ENCODE data around the gene CLIC6.

CLIC6 gene

GRCh38 chr21:34754690-34755647 is 86.2 kb downstream of the CLIC6 start:
- H3K9ac ChIP-seq, result no peak overlapping the region

DNA sequence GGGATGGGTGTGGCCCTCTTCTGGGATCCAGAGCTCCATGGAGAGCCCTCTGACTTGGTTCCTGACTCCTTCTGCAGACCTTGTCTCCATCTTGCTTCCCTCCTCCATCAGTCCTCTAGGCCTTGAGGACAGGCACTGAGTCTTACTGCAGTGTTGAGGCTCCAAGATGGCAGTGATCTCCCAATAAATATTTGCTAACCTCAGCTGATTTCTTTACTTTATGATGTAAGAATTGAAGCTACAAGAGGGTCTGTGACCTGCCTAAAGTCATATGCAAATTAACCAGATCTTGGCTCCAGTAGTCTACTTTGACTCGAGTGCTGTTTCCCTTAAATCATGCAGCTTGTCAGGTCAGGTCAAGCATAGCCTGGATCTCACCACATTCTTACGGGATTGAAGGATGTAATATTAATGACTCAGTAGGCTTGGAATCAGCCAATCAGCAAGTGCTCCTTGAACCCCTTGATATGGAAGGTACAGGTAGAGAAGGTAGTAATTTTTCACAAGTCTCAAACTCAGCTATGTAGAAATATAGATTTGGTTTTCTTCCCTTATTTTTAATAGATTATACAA is 93.0 kb downstream of the CLIC6 start:
- Histone ChIP-seq H3K4me3 (no peak overlapping the region), H3K9me3 (peaks cover 5% of the 10 kb centered on the region; the same call in 1 of the 2 replicates), H3K4me2 (no peak overlapping the region), H3K27ac (no peak overlapping the region), H3K27me3 (no peaks in the 10 kb centered on the region), H3K4me1 (no peaks in the 10 kb centered on the region), H3K36me3 (no peaks in the 10 kb centered on the region), H3K9ac (no peak overlapping the region), H4K20me1 (no peaks in the 10 kb centered on the region)
- no peak for TF ChIP-seq Cebpa-rat (IDR thresholded peaks at IDR 0.05)

More at GRCh38 chr21:34754690-34755647, 86.2 kb downstream of the CLIC6 start:
- no peaks in the 10 kb centered on the region for H3K27me3 ChIP-seq
- TF ChIP-seq Cebpa-rat (IDR thresholded peaks at IDR 0.05), result no peak
- no peak overlapping the region for H3K4me2 ChIP-seq
- no peaks in the 10 kb centered on the region for H4K20me1 ChIP-seq
- no peaks in the 10 kb centered on the region for H3K4me1 ChIP-seq
- H3K4me3 ChIP-seq, result no peak overlapping the region
- H3K27ac ChIP-seq, result no peak overlapping the region
- H3K9me3 ChIP-seq, result no peaks in the 10 kb centered on the region
- no peaks in the 10 kb centered on the region for H3K36me3 ChIP-seq

DNA sequence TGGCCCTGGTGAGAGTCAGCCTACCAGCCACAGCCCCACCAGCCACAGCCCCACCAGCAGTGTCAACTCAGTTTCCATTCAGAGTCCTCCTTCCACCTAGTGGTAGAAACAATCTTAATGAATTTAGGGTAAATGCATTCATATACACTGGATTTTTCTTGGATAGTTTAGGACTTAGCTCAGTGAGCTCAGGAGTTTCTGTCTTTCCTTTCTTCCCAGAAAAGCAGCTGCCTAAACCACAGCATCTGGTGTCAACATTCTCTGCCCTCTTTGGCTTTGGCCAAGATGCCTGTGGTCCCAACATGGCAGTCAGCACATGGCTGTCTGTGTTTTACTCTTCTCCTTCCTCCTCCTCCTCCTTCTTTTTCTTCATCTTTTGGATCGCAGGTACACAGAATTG is 94.0 kb downstream of the CLIC6 start:
- H3K27ac ChIP-seq, result no peak overlapping the region
- H3K36me3 ChIP-seq, result no peaks in the 10 kb centered on the region
- H3K4me1 ChIP-seq, result no peaks in the 10 kb centered on the region
- H3K9me3 ChIP-seq, result peaks cover 5% of the 10 kb centered on the region; the same call in 1 of the 2 replicates
- no peak for TF ChIP-seq Cebpa-rat (IDR thresholded peaks at IDR 0.05)
- H3K9ac ChIP-seq, result no peak overlapping the region
- no peak overlapping the region for H3K4me3 ChIP-seq
- no peaks in the 10 kb centered on the region for H3K27me3 ChIP-seq
- H3K4me2 ChIP-seq, result no peak overlapping the region
- H4K20me1 ChIP-seq, result no peaks in the 10 kb centered on the region

GRCh38 chr21:34764715-34765284 is 96.0 kb downstream of the CLIC6 start:
- TF ChIP-seq Cebpa-rat (IDR thresholded peaks at IDR 0.05), result no peak
- H4K20me1 ChIP-seq, result no peaks in the 10 kb centered on the region
- H3K4me3 ChIP-seq, result no peak overlapping the region

DNA sequence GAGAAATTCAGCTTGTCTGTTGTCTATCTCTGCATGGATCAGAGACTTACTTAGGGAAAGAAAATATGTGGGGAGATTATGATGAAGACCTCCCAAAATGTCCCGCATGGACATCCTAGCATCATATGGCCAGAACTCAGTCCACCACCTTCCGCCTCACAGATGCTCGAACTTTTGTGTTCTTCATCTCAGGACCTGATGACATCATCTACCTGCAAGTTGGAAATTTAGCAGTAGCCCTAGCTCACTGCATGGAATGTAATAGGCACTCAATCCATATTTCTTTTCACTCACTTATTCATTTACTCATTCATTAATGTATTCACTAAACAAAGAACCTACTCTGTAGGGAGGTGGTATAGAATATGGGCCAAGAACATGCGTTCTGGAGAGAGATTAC is 96.8 kb downstream of the CLIC6 start:
- no peak for TF ChIP-seq Cebpa-rat (IDR thresholded peaks at IDR 0.05)
- H3K27ac ChIP-seq, result no peak overlapping the region
- no peaks in the 10 kb centered on the region for H4K20me1 ChIP-seq
- H3K27me3 ChIP-seq, result no peaks in the 10 kb centered on the region
- H3K9ac ChIP-seq, result no peak overlapping the region
- H3K9me3 ChIP-seq, result peaks cover 5% of the 10 kb centered on the region; the same call in 1 of the 2 replicates
- no peak overlapping the region for H3K4me2 ChIP-seq
- no peaks in the 10 kb centered on the region for H3K36me3 ChIP-seq
- H3K4me1 ChIP-seq, result no peaks in the 10 kb centered on the region
- H3K4me3 ChIP-seq, result no peak overlapping the region

More at GRCh38 chr21:34764715-34765284, 96.0 kb downstream of the CLIC6 start:
- Histone ChIP-seq H3K9ac (no peak overlapping the region), H3K9me3 (peaks cover 5% of the 10 kb centered on the region; the same call in 1 of the 2 replicates), H3K27ac (no peak overlapping the region), H3K4me2 (no peak overlapping the region), H3K4me1 (no peaks in the 10 kb centered on the region), H3K27me3 (no peaks in the 10 kb centered on the region), H3K36me3 (no peaks in the 10 kb centered on the region)

DNA sequence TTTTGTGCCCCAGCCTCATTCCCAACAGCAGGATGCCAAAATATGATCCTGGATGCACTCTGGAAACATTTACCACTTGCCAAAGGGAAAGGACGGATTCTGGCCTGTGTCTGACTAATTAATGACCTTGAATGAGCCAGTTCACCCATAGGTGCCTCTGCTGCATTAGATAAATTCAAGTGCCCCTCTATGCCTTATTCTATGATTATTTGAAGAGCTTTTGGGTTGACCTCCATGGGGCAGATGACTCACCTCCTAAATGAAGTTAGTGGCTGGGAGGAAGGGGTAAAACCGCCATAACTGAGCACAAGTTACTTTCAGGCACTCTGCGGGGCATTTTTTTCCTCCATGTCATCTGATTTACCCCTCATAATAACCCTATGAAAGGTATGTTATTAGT is 98.1 kb downstream of the CLIC6 start:
- no peaks in the 10 kb centered on the region for H3K36me3 ChIP-seq
- H3K9me3 ChIP-seq, result peaks cover 5% of the 10 kb centered on the region; the same call in 1 of the 2 replicates
- H3K4me3 ChIP-seq, result no peak overlapping the region
- no peaks in the 10 kb centered on the region for H4K20me1 ChIP-seq
- no peak overlapping the region for H3K4me2 ChIP-seq
- no peak overlapping the region for H3K9ac ChIP-seq
- H3K27me3 ChIP-seq, result no peaks in the 10 kb centered on the region
- no peak for TF ChIP-seq Cebpa-rat (IDR thresholded peaks at IDR 0.05)
- H3K4me1 ChIP-seq, result no peaks in the 10 kb centered on the region
- no peak overlapping the region for H3K27ac ChIP-seq

Data from BLaER1 (cell line).